NCI-H748 (cell line): Measurements from ENCODE around the gene DDX42.

Experiments used
- DNase-seq: peaks from one replicate; lab custom pipeline; 2025; ENCODE audit not compliant: unreplicated experiment; lab: John Stamatoyannopoulos, UW

The DDX42 gene

DNA sequence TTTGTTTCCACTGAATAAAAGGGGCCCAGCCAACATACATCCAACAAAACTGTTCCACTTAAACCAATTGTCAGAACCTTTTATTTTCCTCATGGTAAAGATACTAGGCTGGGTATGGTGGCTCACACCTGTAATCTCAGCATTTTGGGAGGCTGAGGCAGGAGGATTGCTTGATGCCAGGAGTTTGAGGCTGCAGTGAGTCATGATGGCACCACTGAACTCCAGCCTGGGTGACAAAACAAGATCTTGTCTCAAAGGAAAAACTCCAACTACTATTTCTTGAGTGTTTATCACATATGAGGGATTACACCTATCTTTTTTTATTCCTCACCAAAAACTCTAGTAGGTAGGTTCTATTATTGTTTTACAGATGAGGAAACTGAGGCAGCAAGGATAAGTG lies 48.6 kb downstream of the DDX42 start:
- DNase-seq, result no peak

DNA sequence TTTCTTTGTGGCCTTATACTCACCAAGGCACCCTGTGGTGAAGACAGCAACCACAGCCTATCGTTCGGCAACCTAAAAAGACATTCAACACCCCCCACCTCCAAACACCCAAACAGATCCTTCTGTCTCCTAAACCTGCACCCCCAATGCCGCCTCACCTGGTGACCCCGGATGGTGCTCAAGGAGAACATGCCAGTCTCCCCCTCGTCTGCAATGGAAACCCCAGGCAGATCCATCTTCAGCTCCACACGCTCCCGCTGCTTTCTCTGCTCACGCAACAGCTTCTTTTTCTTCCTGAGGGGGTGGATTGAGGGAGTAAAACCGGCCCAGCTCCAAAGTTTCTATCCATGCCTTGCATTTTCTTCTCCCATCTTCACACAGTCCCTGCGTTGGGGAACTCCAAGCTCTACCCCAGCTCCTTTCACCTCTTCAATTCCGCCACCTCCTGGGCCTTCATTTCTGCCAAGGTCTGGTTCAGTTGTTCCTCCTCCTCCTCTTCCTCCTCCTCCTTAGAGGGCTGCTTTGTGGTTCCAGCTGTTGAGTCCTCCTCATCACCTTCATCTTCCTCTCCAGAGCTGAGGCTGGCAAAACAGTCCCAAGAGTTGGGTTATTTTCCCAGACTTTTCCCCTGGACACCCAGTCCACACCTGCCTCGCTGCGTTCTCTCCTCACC lies 49.8 kb downstream of the DDX42 start:
- DNase-seq, result no peak

DNA sequence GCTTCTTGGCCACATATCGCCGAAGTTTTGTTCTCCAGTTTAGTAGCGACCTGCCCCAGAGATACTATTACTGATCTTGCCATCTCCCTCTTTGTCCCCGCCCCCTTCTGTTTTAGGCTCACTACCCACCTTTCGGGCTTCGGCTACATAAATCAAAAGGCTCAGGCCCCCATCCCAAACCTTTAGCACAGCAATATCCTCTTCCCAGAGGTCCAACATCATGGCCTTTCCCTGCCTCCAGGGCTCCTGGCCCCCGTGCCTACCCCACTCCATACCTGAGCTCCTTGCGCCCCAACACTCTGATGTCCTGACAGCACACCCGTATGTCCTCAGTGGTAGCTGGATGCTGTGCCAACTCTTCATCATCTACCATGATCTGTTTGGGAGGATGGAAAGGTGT lies 50.4 kb downstream of the DDX42 start:
- DNase-seq, result no peak

DNA sequence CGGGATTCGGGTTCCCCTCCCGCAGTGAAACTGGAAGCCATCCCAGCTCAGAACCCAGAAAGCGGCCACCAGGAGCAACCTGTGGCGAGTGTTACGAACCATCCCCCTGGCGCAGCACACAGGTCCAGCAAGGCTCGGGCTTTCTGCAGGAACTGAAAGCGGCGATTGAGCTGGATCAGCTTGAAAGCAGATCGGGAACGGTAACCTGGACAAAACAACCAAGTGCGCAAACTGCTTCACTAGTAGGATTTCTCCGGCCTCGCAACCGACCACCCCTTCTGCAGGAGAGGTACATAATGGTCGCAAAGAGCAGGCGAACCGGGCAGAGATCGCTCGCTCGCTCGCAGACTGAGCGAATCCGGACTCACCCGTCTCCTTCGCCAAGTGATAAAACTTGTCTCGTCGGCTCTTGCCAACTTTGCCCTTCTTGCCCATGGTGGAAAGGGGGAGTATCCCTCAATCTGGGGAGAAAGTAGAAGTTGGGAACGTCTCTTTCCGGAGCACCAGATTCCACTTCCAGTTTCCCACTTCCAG lies 52.6 kb downstream of the DDX42 start:
- peak; percentile 52 for DNase-seq

DNA sequence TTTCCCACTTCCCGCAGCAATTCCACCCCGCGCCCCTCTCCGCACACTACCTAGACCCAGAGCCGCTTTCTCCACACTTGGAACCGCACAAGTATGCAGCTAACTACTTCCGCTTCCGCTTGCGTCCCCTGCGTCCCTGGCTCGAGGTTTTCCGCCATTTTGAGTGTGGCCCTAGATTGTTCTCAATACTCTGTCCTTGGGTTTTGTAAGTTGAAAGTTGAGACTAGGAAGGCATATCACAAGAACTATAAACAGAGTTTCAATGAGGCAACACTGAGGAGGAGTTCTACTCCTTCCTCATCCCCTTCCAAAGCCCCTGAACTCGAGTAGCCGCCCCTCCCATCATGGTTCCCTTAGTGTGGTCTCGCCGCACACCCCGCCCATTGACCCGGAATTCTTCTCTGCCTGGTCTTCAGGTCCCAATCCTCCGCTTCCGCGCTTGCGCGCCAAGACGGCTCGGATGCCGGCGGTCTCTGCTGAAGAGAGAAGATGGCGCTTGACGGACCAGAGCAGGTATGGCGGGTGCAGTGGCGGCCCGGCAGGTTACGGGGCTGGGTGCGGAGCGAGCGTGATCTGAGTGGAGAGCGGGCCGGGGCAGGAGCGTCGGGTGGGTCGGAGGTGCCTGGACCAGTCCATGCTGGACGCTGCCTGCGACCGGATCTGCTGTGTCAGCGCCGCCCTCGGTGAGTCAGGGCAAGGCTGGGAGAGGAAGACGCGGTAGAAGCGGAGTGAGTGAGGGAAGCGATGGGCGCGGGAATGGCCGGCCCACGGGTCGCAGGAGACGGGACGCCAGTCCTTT lies 53.2 kb downstream of the DDX42 start, which contains the start of the genes FTSJ3 and PSMC5:
TSS of gene FTSJ3 (minus strand) at position 662 of the 799 bp plus-strand sequence. CDS start 761 bp downstream, outside the sequence.
TSS of gene PSMC5 (plus strand) at position 430 of the 799 bp plus-strand sequence. CDS start at position 490, 60 bp downstream.
- peak; percentile 96 for DNase-seq

DNA sequence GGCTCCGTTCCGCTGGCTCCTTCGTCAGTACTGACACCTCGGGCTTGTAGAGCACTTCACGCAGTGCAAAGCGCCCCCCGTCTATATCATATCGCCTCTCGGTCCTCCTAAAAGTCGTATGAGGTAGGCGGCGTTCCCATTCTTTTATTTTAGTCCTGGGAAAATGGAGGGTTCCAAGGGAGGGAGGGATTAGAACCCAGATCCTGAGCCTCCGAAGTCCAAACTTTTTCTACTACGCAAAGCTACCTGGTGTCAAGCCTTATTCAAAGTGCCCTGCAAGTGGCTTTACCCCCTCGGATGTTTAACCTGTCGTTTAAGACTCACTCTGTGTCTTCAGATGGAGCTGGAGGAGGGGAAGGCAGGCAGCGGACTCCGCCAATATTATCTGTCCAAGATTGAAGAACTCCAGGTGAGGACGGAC lies 53.8 kb downstream of the DDX42 start:
- DNase-seq, result no peak

DNA sequence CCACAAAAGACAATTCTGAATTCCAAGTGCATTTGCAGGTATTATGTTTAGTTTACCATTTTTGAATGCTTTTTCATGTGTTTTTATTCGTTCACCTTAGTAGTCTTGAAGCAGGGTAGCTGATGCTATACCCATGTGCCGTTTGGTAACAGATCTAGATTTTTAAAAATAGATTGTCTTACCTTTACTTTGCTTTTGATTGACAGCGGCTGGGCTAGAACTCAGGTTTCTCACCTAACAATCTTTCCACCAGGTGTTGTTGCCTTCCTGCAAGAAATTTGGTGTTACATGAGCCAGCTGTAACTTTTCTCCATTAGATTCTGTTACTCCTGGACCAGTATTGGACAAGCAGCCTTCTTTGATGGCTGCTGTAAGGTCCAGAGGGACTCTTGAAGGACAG lies 55.0 kb downstream of the DDX42 start:
- no peak for DNase-seq

DNA sequence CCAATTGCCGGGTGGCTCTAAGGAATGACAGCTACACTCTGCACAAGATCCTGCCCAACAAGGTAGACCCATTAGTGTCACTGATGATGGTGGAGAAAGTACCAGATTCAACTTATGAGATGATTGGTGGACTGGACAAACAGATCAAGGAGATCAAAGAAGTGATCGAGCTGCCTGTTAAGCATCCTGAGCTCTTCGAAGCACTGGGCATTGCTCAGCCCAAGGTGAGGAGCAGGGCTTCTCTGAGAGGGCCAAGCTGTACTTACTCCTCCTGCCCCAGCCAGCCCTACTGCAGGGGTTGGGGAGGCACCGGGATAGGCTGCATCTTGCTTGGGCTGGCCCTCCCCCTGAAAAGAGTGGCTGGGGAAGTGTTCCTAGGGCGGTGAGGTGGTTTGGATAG lies 56.3 kb downstream of the DDX42 start:
- DNase-seq, result no peak

DNA sequence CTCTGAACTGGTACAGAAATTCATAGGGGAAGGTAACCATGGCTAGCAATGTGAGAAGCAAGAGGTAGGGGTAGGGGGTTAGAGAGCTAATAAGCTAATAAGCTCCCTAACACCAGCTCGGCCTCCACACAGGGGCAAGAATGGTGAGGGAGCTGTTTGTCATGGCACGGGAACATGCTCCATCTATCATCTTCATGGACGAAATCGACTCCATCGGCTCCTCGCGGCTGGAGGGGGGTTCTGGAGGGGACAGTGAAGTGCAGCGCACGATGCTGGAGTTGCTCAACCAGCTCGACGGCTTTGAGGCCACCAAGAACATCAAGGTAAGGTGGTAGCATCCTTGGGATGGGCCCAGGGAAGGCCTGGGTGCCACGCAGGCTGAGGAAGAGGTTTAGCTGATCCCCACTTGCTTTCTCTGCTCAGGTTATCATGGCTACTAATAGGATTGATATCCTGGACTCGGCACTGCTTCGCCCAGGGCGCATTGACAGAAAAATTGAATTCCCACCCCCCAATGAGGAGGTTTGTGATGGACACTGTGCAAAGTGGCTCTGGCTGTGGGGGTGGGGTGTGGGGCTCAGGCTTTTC lies 57.0 kb downstream of the DDX42 start:
- no peak for DNase-seq

DNA sequence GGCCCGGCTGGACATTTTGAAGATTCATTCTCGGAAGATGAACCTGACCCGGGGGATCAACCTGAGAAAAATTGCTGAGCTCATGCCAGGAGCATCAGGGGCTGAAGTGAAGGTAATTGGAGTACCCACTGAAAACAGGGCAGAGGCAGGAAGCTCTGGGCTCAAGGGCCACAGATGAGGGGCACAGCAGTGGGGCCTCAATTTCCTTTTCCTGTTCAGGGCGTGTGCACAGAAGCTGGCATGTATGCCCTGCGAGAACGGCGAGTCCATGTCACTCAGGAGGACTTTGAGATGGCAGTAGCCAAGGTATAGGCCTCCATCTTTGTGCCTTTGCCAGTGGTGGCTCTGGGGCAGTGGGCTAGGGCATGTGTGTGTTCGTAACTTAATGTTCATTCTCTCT lies 57.5 kb downstream of the DDX42 start:
- no peak for DNase-seq

DNA sequence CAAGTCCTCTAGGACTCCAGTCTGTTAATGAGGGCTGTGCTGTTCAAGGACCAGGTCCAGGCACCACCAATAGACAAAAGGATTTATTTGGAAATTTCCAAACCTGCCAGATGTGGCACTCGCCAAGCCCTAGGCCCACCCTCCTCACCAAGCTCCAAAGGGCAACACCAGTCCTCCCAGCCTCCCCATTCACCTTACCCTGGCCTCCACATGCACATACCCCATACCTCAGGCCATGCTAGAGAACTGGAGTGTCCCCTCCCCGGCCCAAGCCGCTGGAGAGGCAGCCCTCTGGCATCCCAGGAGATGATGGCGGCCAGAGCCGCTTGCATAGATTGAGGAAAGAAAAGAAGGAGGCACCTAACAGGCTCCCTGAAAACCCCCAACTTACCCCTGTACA lies 58.0 kb downstream of the DDX42 start:
- no peak for DNase-seq

DNA sequence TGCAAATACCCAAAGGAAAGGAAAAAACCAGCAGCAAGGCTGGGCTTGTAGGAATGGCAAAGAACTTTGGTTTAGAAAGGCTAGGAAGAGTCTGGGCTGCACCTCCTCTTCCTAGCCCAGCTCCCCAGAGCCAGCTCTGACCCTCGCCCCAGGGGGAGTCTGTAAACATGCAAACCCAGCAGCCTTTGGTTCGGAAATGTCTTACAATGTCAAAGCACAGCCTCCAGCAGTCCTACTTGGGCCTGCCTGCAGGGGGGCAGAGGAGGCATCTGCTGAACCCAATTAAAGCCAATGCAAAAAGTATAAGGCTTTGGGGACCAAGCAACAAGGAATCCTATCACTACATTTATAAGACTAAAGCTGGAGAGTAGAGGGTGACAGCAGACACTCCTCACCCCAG lies 58.5 kb downstream of the DDX42 start:
- no peak for DNase-seq

DNA sequence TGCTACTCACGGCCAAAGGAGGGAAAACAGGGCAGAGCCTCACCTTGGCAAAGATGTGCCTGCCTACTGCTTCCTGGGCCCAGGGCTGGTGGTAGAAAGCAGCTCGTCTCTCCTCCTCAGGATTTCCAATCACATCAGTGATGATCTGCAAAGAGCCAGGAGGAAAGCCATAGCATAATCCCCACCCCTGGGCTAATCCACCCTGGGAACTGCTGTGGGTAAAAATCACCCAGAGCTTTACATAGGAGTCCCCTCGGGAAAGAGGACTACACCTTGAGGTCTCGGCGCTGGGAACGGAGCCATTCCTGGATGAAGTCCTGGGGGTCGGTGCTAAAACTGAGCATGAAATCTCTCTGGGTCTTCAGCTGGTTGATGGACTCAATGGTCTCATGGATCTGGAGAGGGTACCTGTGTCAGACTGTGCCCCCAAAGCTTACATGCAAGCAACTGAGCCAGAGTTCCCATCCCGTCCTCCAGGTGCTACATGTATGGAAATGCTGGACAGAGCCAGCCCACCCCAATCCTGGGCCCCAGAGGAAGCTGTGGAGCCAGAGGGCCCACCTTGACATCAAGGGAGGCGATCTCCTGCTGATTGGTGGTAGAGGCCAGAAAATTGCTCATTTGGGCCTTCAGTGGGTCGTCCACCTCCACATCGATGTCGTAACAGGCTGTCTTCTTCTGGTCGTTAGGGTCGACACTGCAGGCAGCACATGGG lies 59.2 kb downstream of the DDX42 start:
- DNase-seq, result no peak

DNA sequence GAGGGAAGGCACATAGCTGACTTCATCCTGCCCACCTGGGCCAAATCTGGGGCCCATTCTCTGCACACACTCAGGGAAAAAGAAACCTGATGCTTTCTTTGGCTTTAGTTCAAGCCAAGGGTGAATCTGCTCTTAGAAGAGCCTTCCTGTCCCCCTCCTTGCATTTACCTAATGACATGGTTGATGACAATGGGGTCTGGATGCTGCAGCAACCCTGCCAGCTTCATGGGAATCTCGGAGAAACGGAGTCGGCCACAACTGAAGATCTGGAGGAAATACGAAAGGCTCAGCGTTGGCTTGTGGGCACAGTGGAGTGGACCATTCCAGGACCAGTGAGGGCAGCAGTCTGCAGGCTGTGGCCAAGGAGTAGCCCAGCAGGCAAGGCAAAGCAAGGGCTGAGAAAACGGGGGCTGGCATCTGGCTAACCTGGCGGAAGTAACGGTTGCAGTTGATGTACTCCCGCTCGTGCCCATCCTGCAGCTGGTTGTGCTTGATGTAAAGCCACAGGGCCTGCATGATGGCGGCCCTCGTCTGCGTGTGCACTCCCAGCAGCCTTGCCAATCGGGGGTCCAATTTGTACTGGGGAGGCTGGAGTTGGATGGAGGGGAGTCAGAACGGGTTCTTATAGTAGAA lies 59.9 kb downstream of the DDX42 start:
- no peak for DNase-seq

DNA sequence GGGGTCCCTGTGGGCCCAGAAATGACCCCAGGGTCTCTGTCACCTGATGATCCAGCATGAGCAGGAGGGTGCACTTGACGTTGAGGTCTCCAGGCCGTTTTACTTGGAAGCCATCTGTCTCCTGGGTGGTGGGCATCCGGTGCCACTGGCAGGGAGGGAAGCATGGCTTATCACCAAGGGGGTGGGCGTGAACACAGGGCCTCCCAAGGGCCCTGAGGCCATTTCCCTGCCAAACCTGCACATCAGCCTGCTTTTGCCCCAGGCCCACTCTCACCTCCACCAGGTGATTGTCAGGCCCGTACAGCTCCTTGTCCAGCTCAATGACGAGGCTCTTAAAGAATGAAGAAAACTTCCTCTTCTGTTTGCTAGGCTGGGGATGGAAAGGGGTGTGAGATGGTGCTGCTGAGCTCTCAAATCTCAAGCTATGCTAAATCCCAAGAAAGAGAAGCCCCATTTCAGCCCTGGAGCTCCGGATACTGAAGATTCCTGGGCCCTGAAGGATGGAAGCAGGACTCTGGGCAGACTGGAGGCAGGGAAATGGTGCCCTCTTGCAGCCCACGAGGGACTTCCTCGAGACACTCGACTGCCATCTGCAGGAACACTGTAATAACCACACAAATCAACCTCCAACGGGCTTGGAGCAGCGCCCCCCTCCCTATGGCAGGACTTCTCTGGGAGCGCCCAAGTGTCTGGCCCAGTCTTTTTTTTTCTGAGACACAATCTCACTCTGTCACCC lies 60.6 kb downstream of the DDX42 start:
- peak; percentile 43 for DNase-seq

DNA sequence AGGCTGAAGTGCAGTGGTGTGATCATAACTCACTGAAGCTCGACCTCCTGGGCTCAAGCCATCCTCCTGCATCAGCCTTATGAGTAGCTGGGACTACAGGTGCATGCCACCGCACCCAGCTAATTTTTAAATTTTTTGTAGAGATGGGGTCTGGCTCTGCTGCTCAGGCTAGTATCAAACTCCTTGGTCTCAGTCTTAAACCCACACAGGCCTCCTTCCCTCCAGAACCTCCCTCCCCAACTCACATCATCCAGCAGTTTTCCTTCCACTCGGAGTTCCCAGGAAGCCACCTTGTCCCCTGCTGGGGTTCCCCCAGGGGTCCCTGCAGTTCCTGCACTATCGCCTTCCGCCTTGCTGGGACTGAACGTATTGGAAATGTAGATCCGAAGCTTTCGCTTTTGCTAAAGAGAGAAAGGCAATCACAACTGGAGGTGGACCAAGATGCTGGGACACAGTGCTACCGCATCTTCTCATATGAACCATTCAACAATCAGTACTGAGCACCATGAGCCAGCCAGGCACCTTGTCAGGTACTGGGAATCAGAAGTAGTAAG lies 61.3 kb downstream of the DDX42 start:
- DNase-seq, result no peak

DNA sequence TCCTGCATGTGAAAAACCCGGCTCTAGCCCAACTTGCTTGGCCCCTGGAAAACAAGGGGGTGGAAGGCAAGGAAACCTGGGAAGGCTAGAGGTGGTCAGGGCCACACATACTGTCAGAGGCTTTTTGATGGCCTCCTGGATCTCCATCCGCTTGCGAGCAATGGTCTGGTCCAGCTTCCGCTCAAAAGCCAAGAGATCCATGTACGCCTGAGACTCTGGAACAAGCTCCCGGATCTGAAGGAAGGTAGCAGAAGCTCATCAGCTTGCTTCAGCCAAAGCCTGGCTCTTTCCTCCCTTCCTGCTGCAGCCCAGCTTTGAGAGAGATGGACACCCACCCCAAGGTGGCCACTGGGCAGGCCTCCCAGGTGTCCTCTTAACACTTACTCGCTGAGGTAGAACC lies 62.8 kb downstream of the DDX42 start:
- no peak for DNase-seq

DNA sequence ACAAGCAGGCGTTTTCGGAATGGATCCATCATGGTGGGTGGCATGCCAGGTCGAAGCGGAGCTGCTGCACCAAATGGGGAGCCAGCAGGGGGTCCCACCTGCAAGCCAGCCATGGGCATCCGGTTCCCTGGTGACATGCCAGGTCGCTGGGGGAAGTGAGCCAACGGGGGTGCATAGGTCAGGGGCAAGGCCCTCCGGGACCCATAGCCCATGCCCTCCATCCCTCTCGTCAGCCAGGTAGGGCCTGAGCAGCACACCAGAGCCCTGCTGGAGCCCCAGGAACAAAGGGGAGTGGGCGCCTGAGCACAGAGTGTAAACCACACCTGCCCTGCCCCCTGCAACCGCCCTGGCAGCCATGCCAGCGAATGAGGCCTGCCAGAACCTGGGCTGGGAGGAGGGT lies 63.5 kb downstream of the DDX42 start:
- DNase-seq, result no peak

DNA sequence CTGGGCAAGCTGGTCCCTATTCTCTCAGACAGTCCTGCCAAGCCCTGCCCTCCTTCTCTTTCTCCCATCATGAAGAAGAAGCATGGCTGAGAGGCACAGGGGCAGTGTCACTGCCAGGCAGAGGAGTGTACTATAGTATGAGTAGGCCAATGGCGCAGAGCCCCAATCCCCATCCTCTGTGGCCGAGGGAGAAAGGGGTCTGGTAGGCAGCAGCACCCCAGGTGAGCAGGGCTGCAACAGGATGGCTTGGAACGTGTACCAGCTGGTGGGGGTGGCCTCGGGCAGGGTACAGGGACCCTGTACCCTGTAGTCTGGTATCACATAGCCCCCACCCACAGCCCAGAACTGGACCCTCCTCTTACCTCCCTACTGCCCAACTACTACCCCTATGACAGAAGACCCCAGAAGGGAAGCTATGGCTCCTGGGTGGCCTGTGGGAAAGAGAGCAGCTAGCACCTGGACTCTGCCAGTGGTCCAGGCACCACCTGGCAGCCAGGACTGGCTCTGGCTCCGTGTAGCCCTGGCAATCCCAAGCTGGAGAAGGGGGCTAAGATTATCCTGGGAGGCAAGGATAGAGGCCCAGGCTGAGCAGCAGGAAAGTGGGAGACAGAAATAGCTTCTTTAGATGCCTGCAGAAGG lies 64.1 kb downstream of the DDX42 start:
- DNase-seq, result no peak
